HEK293 (cell line): ENCODE data around the gene STT3A.

Experiments
- CTCF ChIA-PET: fragments of 350-600 bp; formaldehyde crosslinking; extraction: SDS; loops from one replicate; lab custom pipeline; 2021; ENCODE audit warnings: antibody characterized with exemption; lab: Yijun Ruan, JAX
- POLR2A ChIA-PET: fragments of 300-600 bp; formaldehyde crosslinking; extraction: SDS; loops from one replicate; lab custom pipeline; 2020; ENCODE audit warnings: antibody characterized with exemption, inconsistent platforms; lab: Yijun Ruan, JAX
- H3K27ac ChIP-seq: fragments of 200-500 bp; sonication (Bioruptor generic); 2 replicates; pipeline ENCODE4 v1.5.1; 2014; ENCODE audit warnings: low read depth, low read length, control low read depth, inconsistent platforms; ENCODE audit errors: extremely low read depth
- H3K36me3 ChIP-seq, 2 experiments: fragments of 200-500 bp in 1 of 2; sonication (Bioruptor generic) in 1 of 2; 1 replicate in 1 of 2; 2 replicates in 1 of 2; pipeline ENCODE4 v1.5.1; 2014 to 2017; ENCODE audit warnings: inconsistent platforms in 2 of 2, low read length in 2 of 2; ENCODE audit not compliant: control insufficient read depth in 2 of 2, insufficient read depth in 1 of 2
- H3K4me1 ChIP-seq: fragments of 200-500 bp; sonication (Bioruptor generic); 2 replicates; pipeline ENCODE4 v1.5.1; 2014; ENCODE audit warnings: mild to moderate bottlenecking, low read length, inconsistent platforms; ENCODE audit not compliant: control insufficient read depth, insufficient read depth
- H3K4me3 ChIP-seq: 2 replicates; pipeline ENCODE4 v1.5.1; 2011; ENCODE audit warnings: low read depth, mild to moderate bottlenecking, control low read depth, low read length, moderate library complexity
- H3K9me3 ChIP-seq: fragments of 200-500 bp; sonication (Bioruptor generic); 2 replicates; pipeline ENCODE4 v1.5.1; 2014; ENCODE audit warnings: low read depth, low read length, inconsistent platforms; ENCODE audit not compliant: control insufficient read depth, insufficient read depth
- ATF2 ChIP-seq: fragments of 450-650 bp; formaldehyde crosslinking; IDR thresholded peaks from 2 replicates; pipeline ENCODE4 v1.5.1; 2016; ENCODE audit warnings: missing biosample characterization, missing genetic modification characterization, low read depth
- FEZF1 ChIP-seq: fragments of 450-650 bp; formaldehyde crosslinking; IDR thresholded peaks from 2 replicates; pipeline ENCODE4 v1.5.1; 2016; ENCODE audit warnings: missing biosample characterization, missing genetic modification characterization
- GLI4 ChIP-seq: fragments of 450-650 bp; formaldehyde crosslinking; IDR thresholded peaks from 2 replicates; pipeline ENCODE4 v1.5.1; 2016; ENCODE audit warnings: missing biosample characterization, missing genetic modification characterization
- KLF7 ChIP-seq: fragments of 450-650 bp; formaldehyde crosslinking; IDR thresholded peaks from 2 replicates; pipeline ENCODE4 v1.5.1; 2016; ENCODE audit warnings: missing biosample characterization, missing genetic modification characterization, borderline replicate concordance
- PRDM1 ChIP-seq: fragments of 450-650 bp; formaldehyde crosslinking; IDR thresholded peaks from 2 replicates; pipeline ENCODE4; 2016; ENCODE audit warnings: missing biosample characterization, missing genetic modification characterization
- PRDM2 ChIP-seq: fragments of 450-650 bp; formaldehyde crosslinking; IDR thresholded peaks from 2 replicates; pipeline ENCODE4 v1.5.1; 2016; ENCODE audit warnings: missing biosample characterization, missing genetic modification characterization, borderline replicate concordance
- REPIN1 ChIP-seq: fragments of 450-650 bp; formaldehyde crosslinking; IDR thresholded peaks from 2 replicates; pipeline ENCODE4 v1.5.1; 2017; ENCODE audit warnings: missing biosample characterization, missing genetic modification characterization, low read depth
- TRIM28 ChIP-seq: IDR thresholded peaks from 2 replicates; pipeline ENCODE4 v1.6.1; 2011; ENCODE audit warnings: low read length, control low read depth, borderline replicate concordance
- ZNF157 ChIP-seq: fragments of 450-650 bp; formaldehyde crosslinking; IDR thresholded peaks from 2 replicates; pipeline ENCODE4 v1.5.1; 2016; ENCODE audit warnings: missing biosample characterization, missing genetic modification characterization
- ZNF16 ChIP-seq: fragments of 450-650 bp; formaldehyde crosslinking; IDR thresholded peaks from 2 replicates; pipeline ENCODE4 v1.5.1; 2016; ENCODE audit warnings: low read depth, missing biosample characterization, missing genetic modification characterization
- ZNF398 ChIP-seq: fragments of 450-650 bp; formaldehyde crosslinking; IDR thresholded peaks from 2 replicates; pipeline ENCODE4 v1.5.1; 2017; ENCODE audit warnings: missing biosample characterization, missing genetic modification characterization
- ZNF677 ChIP-seq: fragments of 450-650 bp; IDR thresholded peaks from 2 replicates; pipeline ENCODE4 v1.5.0; 2018; ENCODE audit warnings: missing biosample characterization, mild to moderate bottlenecking, missing genetic modification characterization, moderate library complexity
- TF ChIP-seq, protein P1 (sequence below): fragments of 450-650 bp; formaldehyde crosslinking; IDR thresholded peaks from 2 replicates; pipeline ENCODE4 v1.5.1; 2016; ENCODE audit warnings: missing biosample characterization, missing genetic modification characterization

The STT3A gene

DNA sequence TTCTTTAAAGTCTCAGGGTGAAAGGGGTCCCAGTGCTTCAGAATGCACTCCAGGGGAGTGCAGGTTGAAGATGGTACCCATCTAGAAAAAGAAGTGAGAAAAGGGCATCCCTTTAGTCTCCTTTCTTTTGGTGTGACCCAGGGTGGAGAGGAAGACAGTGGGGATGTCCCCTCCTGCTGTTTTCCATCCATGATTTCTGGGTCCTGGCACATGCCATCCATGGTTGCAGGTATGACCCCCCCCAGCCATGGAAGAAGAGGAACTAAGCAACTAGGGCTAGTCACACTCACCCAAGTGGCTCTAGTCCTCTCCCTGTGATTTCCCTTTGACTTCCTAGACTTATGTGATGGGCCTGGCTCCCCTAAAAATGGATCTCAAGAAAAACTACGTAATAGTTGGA, 39.3 kb upstream of the STT3A start:
- Histone ChIP-seq H3K4me1 (no peaks in the 10 kb centered on the region), H3K36me3 (no peaks in the 10 kb centered on the region), H3K4me3 (no peak overlapping the region), H3K9me3 (no peaks in the 10 kb centered on the region), H3K27ac (no peak overlapping the region)
- ChIA-PET CTCF (interaction anchor here (1.3 kb wide), 1 partner anchor 9 kb away, joined by 4 read pairs; no protein-coding TSS in a partner anchor), POLR2A (no interaction called here)
- TF ChIP-seq FEZF1 (tag by site-specific recombination) (no peak), TRIM28 (peak; percentile 98; the same call in 1 of the 2 replicates), KLF7 (tag by site-specific recombination) (no peak)

- ChIA-PET POLR2A (no interaction called here), CTCF (interaction anchor here (0.6 to 1.3 kb wide), 2 partner anchors 8 to 1186 kb away, joined by 3 to 4 read pairs; no protein-coding TSS in a partner anchor)
- Histone ChIP-seq H3K36me3 (no peaks in the 10 kb centered on the region), H3K9me3 (no peaks in the 10 kb centered on the region), H3K27ac (no peak overlapping the region), H3K4me1 (no peaks in the 10 kb centered on the region), H3K4me3 (no peak overlapping the region)
- TF ChIP-seq, protein P1, sequence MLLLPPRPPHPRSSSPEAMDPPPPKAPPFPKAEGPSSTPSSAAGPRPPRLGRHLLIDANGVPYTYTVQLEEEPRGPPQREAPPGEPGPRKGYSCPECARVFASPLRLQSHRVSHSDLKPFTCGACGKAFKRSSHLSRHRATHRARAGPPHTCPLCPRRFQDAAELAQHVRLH (tag by site-specific recombination), result no peak
- TF ChIP-seq ZNF398 (tag by site-specific recombination), result no peak
- TF ChIP-seq PRDM2 (tag by site-specific recombination), result no peak
- TF ChIP-seq GLI4 (tag by site-specific recombination), result no peak
- no peak for TF ChIP-seq ZNF16 (tag by site-specific recombination)
- TF ChIP-seq ZNF677 (tag by site-specific recombination), result no peak
- no peak for TF ChIP-seq PRDM1 (tag by site-specific recombination)
- TF ChIP-seq REPIN1 (tag by site-specific recombination), result no peak
- no peak for TF ChIP-seq TRIM28
- no peak for TF ChIP-seq ATF2
- no peak for TF ChIP-seq ZNF157 (tag by site-specific recombination)
These were observed 38.6 kb upstream of the STT3A start for GRCh38 chr11:125554038-125554437.
